Measurements from ENCODE around the gene NXPH1.

Gene NXPH1

DNA sequence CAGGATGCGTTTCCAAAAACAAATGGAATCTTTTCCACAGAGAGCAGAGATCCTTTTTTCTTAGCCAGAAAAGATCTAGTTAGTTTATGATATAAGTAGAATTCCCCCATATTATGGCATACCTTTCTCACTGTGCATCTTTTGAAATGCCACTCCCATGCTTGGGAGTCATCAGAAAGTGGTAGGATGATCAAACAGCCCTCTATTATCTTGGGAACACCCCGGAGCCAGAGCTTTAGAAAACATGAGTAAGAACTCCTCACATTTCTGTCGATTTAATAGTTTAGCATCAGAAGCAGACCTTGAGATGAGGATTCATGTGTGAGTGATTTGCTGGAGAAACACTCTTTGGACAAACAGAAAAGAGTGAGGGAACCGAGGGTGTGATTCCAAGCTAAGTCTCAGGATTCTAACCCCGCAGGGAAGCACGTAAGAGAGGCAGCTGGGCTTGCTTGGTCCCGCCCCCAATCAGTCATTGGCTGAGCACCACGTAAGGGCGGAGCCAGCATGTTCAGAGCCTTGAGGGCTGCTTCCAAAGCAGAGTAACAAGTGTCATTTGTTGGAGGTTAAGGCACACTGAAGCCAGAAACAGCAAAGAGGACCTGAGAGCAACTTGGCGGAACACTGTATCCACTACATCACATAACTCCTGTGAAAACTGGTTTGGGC lies 43.7 kb upstream of the NXPH1 start:
- Histone ChIP-seq H3K36me3 (no peaks in the 10 kb centered on the region), H3K27me3 (ENCODE audit: insufficient read depth, low read depth, severe bottlenecking) (no peaks in the 10 kb centered on the region), H3K4me3 (ENCODE audit: low read depth, low read length) (no peak overlapping the region), H3K27ac (no peak overlapping the region), H3K9me3 (ENCODE audit: severe bottlenecking) (no peaks in the 10 kb centered on the region)
- no peak for DNase-seq
- TF ChIP-seq, protein P1, sequence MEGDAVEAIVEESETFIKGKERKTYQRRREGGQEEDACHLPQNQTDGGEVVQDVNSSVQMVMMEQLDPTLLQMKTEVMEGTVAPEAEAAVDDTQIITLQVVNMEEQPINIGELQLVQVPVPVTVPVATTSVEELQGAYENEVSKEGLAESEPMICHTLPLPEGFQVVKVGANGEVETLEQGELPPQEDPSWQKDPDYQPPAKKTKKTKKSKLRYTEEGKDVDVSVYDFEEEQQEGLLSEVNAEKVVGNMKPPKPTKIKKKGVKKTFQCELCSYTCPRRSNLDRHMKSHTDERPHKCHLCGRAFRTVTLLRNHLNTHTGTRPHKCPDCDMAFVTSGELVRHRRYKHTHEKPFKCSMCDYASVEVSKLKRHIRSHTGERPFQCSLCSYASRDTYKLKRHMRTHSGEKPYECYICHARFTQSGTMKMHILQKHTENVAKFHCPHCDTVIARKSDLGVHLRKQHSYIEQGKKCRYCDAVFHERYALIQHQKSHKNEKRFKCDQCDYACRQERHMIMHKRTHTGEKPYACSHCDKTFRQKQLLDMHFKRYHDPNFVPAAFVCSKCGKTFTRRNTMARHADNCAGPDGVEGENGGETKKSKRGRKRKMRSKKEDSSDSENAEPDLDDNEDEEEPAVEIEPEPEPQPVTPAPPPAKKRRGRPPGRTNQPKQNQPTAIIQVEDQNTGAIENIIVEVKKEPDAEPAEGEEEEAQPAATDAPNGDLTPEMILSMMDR (IDR thresholded peaks at IDR 0.05; ENCODE audit: low read depth, low read length), result no peak

DNA sequence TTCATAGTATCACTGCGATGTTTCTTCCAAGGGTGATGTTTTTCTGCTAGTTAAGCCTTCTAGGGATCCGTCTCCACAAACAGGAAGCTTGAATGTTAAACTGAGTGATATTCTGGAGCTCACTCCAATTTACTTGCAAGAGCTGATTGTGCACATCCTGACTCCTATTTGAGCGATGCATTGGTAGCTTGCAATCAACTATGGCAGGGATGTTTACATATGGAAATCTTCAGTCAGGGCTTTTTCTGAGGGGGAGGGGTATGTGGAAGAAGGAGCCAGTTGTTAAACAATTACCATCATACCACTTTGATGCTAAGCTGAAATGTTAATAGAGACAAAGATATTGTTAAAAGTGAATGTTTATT lies 43.2 kb upstream of the NXPH1 start:
- TF ChIP-seq, protein P1 (IDR thresholded peaks at IDR 0.05; ENCODE audit: low read depth, low read length), result no peak
- H3K27me3 ChIP-seq (ENCODE audit: insufficient read depth, low read depth, severe bottlenecking), result no peaks in the 10 kb centered on the region
- no peak overlapping the region for H3K27ac ChIP-seq
- H3K9me3 ChIP-seq (ENCODE audit: severe bottlenecking), result no peaks in the 10 kb centered on the region
- no peak for DNase-seq
- H3K4me3 ChIP-seq (ENCODE audit: low read depth, low read length), result no peak overlapping the region
- no peaks in the 10 kb centered on the region for H3K36me3 ChIP-seq

DNA sequence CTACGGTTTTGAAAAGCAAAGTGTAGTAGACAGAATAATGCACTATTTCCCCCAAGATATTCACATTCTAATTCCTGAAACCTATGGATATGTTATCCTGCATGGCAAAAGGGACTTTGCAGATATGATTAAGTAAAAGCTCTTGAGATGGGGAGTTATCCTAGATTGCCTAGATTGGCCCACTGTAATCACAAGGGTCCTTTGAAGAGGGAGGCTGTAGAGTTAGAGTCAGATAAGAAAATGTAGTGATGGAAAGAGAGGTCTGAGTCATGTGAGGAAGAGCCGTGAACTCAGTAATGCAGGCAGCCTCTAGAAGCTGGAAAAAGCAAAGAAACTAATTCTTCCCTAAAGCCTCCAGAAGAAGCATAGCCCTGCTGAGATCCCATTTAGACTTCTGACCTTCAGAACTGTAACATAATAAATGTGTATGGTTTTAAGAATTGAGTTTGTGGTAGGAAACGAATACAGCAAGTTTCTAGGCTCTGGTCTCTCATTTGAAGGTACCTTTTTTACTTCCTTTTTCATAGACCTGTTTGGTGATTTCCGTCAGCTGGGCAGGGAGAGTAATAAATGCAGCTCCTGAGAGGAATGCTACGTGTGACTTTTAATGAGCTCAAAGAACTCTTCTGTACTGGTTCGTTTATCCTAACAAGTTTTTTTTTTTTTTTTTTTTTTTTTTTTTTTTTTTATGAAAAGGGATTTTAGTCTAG lies 41.9 kb upstream of the NXPH1 start:
- TF ChIP-seq, protein P1 (IDR thresholded peaks at IDR 0.05; ENCODE audit: low read depth, low read length), result no peak
- Histone ChIP-seq H3K4me3 (ENCODE audit: low read depth, low read length) (no peak overlapping the region), H3K9me3 (ENCODE audit: severe bottlenecking) (no peaks in the 10 kb centered on the region), H3K36me3 (no peaks in the 10 kb centered on the region), H3K27me3 (ENCODE audit: insufficient read depth, low read depth, severe bottlenecking) (no peaks in the 10 kb centered on the region), H3K27ac (no peak overlapping the region)
- no peak for DNase-seq

DNA sequence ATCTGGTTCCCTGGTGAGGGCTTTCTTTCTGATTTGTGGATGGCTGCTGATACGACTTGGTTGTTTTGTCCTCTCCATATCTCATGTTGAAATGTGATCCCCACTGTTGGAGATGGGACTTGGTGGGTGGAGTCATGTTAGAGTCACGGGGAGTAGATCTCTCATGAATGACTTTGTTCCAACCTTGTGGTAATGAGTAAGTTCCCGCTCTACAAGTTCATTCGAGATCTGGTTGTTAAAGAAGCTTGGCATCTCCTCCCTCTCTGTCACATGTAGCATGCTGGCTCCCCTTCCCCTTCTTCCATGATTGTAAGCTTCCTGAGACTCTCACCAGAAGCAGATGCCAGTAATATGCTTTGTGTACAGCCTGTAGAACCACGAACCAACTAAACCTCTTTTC lies 37.1 kb upstream of the NXPH1 start:
- Histone ChIP-seq H3K9me3 (ENCODE audit: severe bottlenecking) (no peaks in the 10 kb centered on the region), H3K4me3 (ENCODE audit: low read depth, low read length) (no peak overlapping the region), H3K27ac (no peak overlapping the region), H3K27me3 (ENCODE audit: insufficient read depth, low read depth, severe bottlenecking) (no peaks in the 10 kb centered on the region), H3K36me3 (no peaks in the 10 kb centered on the region)
- no peak for DNase-seq
- TF ChIP-seq, protein P1 (IDR thresholded peaks at IDR 0.05; ENCODE audit: low read depth, low read length), result no peak

DNA sequence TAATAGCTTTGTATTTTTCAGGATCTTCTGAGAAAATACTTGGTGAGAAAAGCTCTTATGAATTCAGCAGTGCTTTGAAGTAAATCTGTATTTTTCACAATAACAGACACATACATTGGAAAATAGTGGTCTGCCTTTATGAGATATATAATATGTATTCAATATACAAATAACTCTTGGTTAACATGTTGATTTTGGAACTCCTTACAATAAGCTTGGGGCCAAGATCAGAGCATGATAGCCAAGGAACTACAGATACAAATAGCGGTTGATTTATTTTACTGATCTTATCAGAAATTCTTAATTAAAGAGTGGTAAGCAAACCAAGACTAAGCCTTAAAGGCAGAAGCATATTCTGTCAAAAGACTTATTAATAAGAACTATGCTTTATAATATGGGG lies 24.5 kb upstream of the NXPH1 start:
- no peak overlapping the region for H3K27ac ChIP-seq
- TF ChIP-seq, protein P1 (IDR thresholded peaks at IDR 0.05; ENCODE audit: low read depth, low read length), result no peak
- H3K36me3 ChIP-seq, result no peaks in the 10 kb centered on the region
- H3K4me3 ChIP-seq (ENCODE audit: low read depth, low read length), result no peak overlapping the region
- no peaks in the 10 kb centered on the region for H3K9me3 ChIP-seq (ENCODE audit: severe bottlenecking)
- no peak for DNase-seq
- H3K27me3 ChIP-seq (ENCODE audit: insufficient read depth, low read depth, severe bottlenecking), result no peaks in the 10 kb centered on the region
